GM20000 (cell line): Measurements from ENCODE around the gene CLPTM1L.
A peak's percentile ranks its signal among the peaks of the same experiment; 100 is the strongest.
"Not testable (repeated sequence)": the region's sequence is repeated elsewhere in the genome, so short reads cannot be mapped to it uniquely, and the experiment has no call there.

Experiments used
- DNase-seq: peaks from one replicate; pipeline ENCODE4 v3.0.0; 2012; ENCODE audit warnings: low spot score
- CTCF ChIP-seq: IDR thresholded peaks from 2 replicates; pipeline ENCODE4 v1.5.1; 2012; ENCODE audit warnings: mild to moderate bottlenecking, control low read depth; ENCODE audit errors: extremely low read depth, missing control alignments

CLPTM1L gene

DNA sequence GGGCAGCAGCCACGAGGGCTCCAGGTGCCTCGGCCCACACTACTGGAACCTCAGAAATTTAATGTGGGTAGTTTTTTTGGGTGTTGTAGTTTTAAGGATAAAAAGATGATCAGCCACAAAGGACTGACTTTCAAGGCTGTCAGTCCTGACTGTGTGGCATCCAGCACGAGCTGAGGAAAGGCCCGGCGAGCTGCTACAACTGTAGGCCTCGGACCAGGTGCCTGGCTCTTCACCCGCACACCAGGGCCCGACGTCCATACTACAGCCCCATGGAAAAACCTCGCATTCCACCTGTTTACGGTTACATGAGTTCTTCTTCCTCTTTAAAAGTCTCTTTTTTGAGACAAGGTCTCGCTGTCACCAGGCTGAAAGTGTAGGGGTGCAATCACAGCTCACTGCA, 2.6 kb downstream of the CLPTM1L start:
- TF ChIP-seq CTCF: no peak
- DNase-seq: no peak

DNA sequence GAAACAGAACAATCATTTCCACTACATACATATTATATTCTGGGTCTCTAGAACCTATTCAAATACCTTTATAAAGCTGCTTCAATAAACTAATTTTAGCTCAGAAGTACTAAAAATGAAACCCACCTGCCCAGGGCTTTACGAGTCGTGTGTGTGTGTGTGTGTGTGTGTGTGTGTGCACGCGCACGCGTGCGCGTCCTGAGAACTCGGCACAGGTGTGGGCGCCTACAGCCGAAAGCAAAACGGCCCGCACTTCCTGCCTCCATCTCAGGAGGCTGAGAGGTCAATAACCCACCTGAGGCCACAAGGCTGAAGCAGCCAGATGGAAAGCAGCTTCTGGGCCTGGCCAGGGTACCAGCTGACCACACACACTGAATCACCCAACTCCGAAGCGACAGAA, 3.0 kb downstream of the CLPTM1L start:
- TF ChIP-seq CTCF: no peak

DNA sequence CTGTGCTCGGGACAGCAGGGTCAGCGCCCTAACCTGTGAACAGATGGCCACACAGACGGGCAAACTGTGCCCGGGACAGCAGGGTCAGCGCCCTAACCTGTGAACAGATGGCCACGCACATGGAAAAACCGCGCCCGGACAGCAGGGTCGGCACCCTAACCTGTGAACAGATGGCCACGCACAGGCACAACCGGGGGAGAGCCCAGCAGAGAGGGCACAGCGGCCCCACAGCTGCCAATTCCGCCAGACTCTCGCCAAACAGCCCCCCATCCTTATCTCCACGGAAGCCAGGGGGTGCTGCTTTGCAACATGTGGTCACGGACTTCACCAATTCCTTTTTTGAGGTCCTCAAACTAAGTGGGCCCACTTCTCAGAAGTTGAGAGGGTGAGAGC, 5.1 kb downstream of the CLPTM1L start:
- DNase-seq: not testable (repeated sequence)

More for the DNA sequence above, 3.0 kb downstream of the CLPTM1L start:
- DNase-seq: peak; percentile 63

DNA sequence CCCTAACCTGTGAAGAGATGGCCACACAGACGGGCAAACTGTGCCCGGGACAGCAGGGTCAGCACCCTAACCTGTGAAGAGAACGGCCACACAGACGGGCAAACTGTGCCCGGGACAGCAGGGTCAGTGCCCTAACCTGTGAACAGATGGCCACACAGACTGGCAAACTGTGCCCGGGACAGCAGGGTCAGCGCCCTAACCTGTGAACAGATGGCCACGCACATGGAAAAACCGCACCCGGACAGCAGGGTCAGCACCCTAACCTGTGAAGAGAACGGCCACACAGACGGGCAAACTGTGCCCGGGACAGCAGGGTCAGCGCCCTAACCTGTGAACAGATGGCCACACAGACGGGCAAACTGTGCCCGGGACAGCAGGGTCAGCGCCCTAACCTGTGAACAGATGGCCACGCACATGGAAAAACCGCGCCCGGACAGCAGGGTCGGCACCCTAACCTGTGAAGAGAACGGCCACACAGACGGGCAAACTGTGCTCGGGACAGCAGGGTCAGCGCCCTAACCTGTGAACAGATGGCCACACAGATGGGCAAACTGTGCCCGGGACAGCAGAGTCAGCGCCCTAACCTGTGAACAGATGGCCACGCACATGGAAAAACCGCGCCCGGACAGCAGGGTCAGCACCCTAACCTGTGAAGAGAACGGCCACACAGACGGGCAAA, 5.6 kb downstream of the CLPTM1L start:
- not testable (repeated sequence) for DNase-seq

DNA sequence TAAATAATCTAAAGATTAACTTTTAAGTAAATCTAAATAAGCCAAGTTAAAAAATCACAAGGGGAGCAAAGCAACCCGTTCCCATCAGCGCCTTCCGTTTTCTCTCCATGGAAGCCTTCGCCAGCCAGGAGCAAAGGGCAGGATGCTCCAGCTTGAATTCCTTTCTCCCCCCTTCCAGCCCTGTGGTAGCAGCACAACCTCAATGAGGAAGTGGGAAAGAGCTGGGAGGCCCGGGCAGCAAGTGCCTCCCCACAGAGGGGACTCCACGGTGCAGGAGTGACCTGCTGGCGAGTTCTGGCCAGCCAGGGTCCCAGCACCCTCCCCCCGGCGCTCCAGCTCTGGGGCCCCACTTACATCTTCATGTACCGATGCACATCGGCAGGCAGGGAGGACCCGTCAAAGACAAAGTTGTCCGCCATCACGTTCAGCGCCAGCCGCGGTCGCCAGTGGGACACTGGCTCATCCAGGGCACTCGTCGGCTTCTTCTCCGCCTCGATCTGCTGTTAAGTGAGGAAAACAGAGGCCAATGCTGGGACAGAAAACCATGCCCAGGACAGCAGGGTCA, 6.3 kb downstream of the CLPTM1L start:
- DNase-seq: no peak

DNA sequence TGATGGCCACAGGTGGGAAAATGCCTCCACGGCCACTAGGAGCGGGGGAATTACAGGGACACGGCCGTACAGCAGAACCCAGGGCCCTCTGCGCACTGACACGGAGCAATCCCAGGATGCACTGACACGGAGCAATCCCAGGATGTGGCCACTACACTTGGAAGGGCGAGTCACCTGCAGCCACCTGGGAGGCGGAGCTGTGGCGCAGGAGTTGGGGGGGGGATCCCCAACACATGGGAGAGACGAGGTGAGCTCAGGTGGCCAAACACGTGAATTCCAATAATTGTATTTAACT, 6.8 kb downstream of the CLPTM1L start:
- no peak for DNase-seq
- TF ChIP-seq CTCF: no peak

More for the DNA sequence above, 6.3 kb downstream of the CLPTM1L start:
- TF ChIP-seq CTCF: no peak

DNA sequence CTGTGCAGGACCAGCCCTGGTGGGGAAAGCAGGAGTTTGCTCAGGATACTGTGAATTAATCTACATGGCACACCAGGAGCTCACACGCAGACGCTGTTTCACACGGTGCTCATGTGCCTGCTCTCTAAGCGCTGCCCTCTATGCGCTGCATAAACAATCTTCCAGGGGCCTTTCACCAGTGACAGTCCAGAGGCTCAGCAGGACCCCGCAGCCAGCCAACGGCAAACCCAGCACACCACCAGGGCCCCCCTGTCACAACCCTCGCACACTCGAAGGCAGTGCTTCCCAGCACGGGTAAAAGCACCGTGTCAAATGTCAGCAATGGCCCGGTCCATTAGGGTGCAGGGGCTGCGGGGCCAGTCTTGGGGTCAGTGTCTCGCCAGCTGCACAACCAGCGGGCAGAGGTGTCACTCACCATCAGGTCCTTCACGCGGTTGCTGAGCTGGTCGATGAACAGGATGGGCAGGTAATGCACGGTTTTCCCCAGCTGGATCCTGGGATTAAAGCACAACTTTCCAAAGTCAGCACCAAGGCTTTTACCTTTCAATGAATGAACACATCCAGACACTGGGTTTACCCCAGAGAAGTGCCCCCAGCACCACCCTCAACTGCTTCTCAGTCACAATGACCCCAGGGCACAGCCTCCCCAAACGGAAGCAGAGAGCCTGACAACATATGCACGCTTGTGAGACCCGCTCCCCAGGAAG, 7.3 kb downstream of the CLPTM1L start:
- TF ChIP-seq CTCF: no peak

GRCh38 chr5:1336749-1337488, 8.0 kb downstream of the CLPTM1L start:
- TF ChIP-seq CTCF: no peak
- DNase-seq: no peak

More for the DNA sequence above, 7.3 kb downstream of the CLPTM1L start:
- no peak for DNase-seq
